Heart left ventricle (tissue), 16 donors: ENCODE measurements around the gene RHPN2. TPM values are rescaled to one million over a fixed set of nuclear protein-coding genes. Genes with fewer than 3 reads are reported as not detected.
"Not testable (repeated sequence)": the region's sequence is repeated elsewhere in the genome, so short reads cannot be mapped to it uniquely, and the experiment has no call there.

Source experiments
- ATAC-seq, 4 donors: fragments of 200-7000 bp; cut with Tn5 transposase; one replicate each; pipeline ENCODE4 v1.9.1; 2020 to 2022; ENCODE audit warnings: moderate library complexity in 4 of 4, mild to moderate bottlenecking in 3 of 4, moderate number of reproducible peaks in 1 of 4
- DNase-seq, 5 donors: peaks; one replicate each; pipeline ENCODE4 v3.0.0-alpha.2; 2020
- H3K27ac ChIP-seq, 12 donors: fragments of 200-600 bp; sonication (generic) in 4 of 12; one replicate each; pipeline versions ENCODE4 v1.5.0 to v1.8.0; 2016 to 2022; ENCODE audit warnings: mild to moderate bottlenecking in 2 of 12
- H3K27me3 ChIP-seq, 9 donors: fragments of 200-600 bp; sonication (generic) in 2 of 9; one replicate each; pipeline versions ENCODE4 v1.5.1 to v1.8.0; 2016 to 2022; ENCODE audit warnings: mild to moderate bottlenecking in 3 of 9
- H3K36me3 ChIP-seq, 9 donors: fragments of 200-600 bp; sonication (generic) in 2 of 9; one replicate each; pipeline versions ENCODE4 v1.5.0 to v1.8.0; 2018 to 2022; ENCODE audit warnings: mild to moderate bottlenecking in 2 of 9
- H3K4me1 ChIP-seq, 12 donors: fragments of 200-600 bp; sonication (generic) in 4 of 12; one replicate each; pipeline versions ENCODE4 v1.5.0 to v1.8.0; 2016 to 2022; ENCODE audit warnings: mild to moderate bottlenecking in 3 of 12
- H3K4me3 ChIP-seq, 12 donors: fragments of 200-600 bp; sonication (generic) in 4 of 12; one replicate each; pipeline versions ENCODE4 v1.5.0 to v1.8.0; 2017 to 2022; ENCODE audit warnings: mild to moderate bottlenecking in 9 of 12, moderate library complexity in 4 of 12
- H3K9me3 ChIP-seq, 12 donors: fragments of 200-600 bp; sonication (generic) in 4 of 12; one replicate each; pipeline versions ENCODE4 v1.5.0 to v1.8.0; 2016 to 2022; ENCODE audit warnings: mild to moderate bottlenecking in 1 of 12
- POLR2A ChIP-seq, 2 donors: fragments of 450-650 bp; IDR thresholded peaks; one replicate each; pipeline ENCODE4 v1.6.1; 2017; ENCODE audit warnings: antibody characterized with exemption in 2 of 2, mild to moderate bottlenecking in 2 of 2, moderate library complexity in 2 of 2
- WGBS, 4 donors: extraction: QIAGEN DNeasy Blood & Tissue Kit in 2 of 4; methylation state at CpG; one replicate each; pipeline versions ENCODE4 v1.1.5 to v1.1.7; 2013 to 2018; 5-methylcytosine and 5-hydroxymethylcytosine counted together
- intact Hi-C, 10 donors: fragments of 100-400 bp; cut with DNase I; formaldehyde crosslinking; loops; one replicate each; pipeline versions ENCODE4 v1.11.1 to v1.14.2; 2022
- polyA plus RNA-seq, 2 donors: library from polyadenylated mRNA; stranded (reverse); fragments of 200-250 nt; gene quantifications; one replicate each; pipeline ENCODE4 v1.2.3, GENCODE V29; 2013
- total RNA-seq, 9 donors: library from RNA; depleted of rRNA in 2 of 9; stranded (reverse); fragments of >200 nt in 2 of 9; fragmentation: NEBNext Ultra II Directional in 3 of 9; extraction: Animal tissue kit (Norgen Biotek cat#: 25700) in 3 of 9; gene quantifications; one replicate each; pipeline versions ENCODE4 v1.1.0 to v1.2.4, GENCODE V29; 2016 to 2023
- TF ChIP-seq, protein P1 (sequence below), 12 donors: fragments of 200-600 bp; sonication (generic) in 4 of 12; IDR thresholded peaks; one replicate each; pipeline versions ENCODE4 v1.5.0 to v1.8.0; 2018 to 2022; ENCODE audit warnings: antibody characterized with exemption in 12 of 12, mild to moderate bottlenecking in 5 of 12
- donor health status: ischemic (EF 13 %, LVEDD 7.1; RV severe dilation, severe dysfunction).
- donor health status: healthy with polysubstance abuse.
- donor health status: DM: no; HTN: yes; CAD: no.
- donor health status: DM: no; HTN: no; CAD: no.
- donor health status: ischemic (EF 25% LVEDD 6.9; RV normal size, moderate dysfunction).
- donor health status: ischemic (EF 25% LVEDD 5.7; RV mildly dilated, moderate dysfunction).
- donor health status: healthy.
- donor health status: DM: yes; HTN: yes; CAD: no.
- donor health status: ischemic (EF 35%, LVEDD 5.7; RV mildly dilated, moderate dysfunction).
- donor health status: nonischemic (EF 11% LVEDD 7.7; RV severe dilation, severe dysfunction).
- donor health status: DM: yes; HTN: yes; CAD: no.
- donor health status: PGD.
- donor health status: ischemic (EF 29% LVEDD 5.4; RV normal size, mild dysfunction).
- donor health status: nonischemic (EF 23%, LVEDD 6.1; RV moderate dilation, normal function).

RHPN2 gene
- total and polyA plus RNA-seq, 11 donors: 0.35 to 3.7 (median 1.9) TPM

DNA sequence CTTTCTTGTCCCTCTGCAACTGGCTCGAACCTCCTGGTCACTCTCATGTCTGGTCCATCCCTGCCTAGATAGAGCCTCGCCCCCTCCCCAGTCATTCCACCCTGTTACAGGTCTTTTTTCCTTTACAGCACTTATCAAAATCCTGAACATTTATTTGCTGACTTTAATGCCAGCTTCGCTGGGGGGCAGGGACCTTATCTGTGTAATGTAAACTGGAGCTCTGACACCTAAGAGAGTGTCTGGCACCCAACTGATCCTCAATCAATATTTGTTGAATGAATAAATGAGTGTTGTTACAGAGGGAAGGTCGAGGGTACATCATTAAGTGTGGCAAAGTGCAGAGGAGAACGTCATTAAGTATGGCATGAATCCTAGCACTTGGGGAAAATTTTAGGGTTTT lies 76.0 kb downstream of the RHPN2 start:
- H3K4me3 ChIP-seq: no peak overlapping the region
- DNase-seq: no peak
- WGBS, 4 donors: 72 to 77% (median 76%) methylated on average over 5 of the region's 5 CpGs
- H3K4me1 ChIP-seq: no peaks in the 10 kb centered on the region
- no peak for ATAC-seq
- H3K9me3 ChIP-seq: no peaks in the 10 kb centered on the region
- no peaks in the 10 kb centered on the region for H3K27me3 ChIP-seq
- H3K27ac ChIP-seq: no peak overlapping the region
- peaks cover 0 to 4% (median 0%) of the 10 kb centered on the region in 9 donors for H3K36me3 ChIP-seq
- intact Hi-C loops: no loop called here
- no peak for TF ChIP-seq POLR2A (IDR thresholded peaks at IDR 0.05)
- TF ChIP-seq, protein P1, sequence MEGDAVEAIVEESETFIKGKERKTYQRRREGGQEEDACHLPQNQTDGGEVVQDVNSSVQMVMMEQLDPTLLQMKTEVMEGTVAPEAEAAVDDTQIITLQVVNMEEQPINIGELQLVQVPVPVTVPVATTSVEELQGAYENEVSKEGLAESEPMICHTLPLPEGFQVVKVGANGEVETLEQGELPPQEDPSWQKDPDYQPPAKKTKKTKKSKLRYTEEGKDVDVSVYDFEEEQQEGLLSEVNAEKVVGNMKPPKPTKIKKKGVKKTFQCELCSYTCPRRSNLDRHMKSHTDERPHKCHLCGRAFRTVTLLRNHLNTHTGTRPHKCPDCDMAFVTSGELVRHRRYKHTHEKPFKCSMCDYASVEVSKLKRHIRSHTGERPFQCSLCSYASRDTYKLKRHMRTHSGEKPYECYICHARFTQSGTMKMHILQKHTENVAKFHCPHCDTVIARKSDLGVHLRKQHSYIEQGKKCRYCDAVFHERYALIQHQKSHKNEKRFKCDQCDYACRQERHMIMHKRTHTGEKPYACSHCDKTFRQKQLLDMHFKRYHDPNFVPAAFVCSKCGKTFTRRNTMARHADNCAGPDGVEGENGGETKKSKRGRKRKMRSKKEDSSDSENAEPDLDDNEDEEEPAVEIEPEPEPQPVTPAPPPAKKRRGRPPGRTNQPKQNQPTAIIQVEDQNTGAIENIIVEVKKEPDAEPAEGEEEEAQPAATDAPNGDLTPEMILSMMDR (IDR thresholded peaks at IDR 0.05): no peak

GRCh38 chr19:32988254-32988653 lies 76.4 kb downstream of the RHPN2 start:
- WGBS, 4 donors: 89 to 94% (median 91%) methylated on average over 5 of the region's 5 CpGs
- H3K4me1 ChIP-seq, ATAC-seq, intact Hi-C loops, H3K9me3 ChIP-seq, H3K27me3 ChIP-seq, H3K36me3 ChIP-seq, DNase-seq, H3K27ac ChIP-seq, H3K4me3 ChIP-seq: not testable (repeated sequence)

DNA sequence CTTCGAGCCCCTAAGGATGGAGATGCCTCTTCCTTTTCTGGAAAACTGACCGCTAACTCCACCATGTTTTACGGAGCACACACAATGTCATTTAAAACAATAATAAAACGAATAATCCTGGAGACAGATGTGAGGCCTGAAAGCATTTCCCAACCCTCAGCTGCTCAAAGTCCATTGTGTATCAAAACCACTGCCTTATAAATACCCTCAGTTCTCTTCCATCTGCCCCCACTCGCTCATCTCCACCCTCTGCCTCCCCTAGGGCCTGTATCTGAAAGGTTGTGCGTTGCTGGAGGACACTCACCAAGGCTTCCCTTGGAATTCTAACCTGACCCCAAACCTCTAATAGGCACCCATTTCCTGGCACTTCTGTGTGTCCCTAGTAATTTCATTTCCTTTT lies 82.2 kb downstream of the RHPN2 start:
- H3K4me1 ChIP-seq, DNase-seq, H3K4me3 ChIP-seq, H3K9me3 ChIP-seq, ATAC-seq, H3K36me3 ChIP-seq, H3K27ac ChIP-seq, intact Hi-C loops, H3K27me3 ChIP-seq: not testable (repeated sequence)
- 94 to 96% (median 96%) methylated on average over 6 of the region's 6 CpGs for WGBS, 4 donors

DNA sequence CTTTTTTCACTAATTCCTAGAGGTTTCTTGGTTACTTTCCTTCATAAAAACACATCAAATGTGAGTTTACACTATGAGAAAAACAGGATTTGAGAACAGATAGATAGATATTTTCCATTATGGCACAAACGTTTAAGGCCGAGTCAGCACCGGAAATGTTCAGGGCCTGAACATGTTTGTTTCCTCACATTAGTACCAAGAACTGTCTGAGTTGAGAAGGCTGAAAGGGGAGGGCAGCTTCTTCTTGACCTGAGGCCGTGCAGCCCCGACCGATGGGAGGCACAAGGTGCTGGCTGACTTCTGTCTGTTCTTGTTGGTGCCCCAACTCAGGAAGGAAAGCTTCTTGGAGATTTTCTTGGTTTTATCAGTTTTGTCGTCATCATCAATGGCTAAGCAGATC lies 84.9 kb downstream of the RHPN2 start:
- intact Hi-C loops: loop anchor here in 4 of 10 donors (5.0 to 10.0 kb wide), 5 partner anchors 105 to 195 kb away; partner anchors contain the start of gene GPATCH1 (in 3 of the 4)
- H3K27ac ChIP-seq, DNase-seq, H3K9me3 ChIP-seq, H3K36me3 ChIP-seq, ATAC-seq, H3K4me1 ChIP-seq, H3K4me3 ChIP-seq, H3K27me3 ChIP-seq: not testable (repeated sequence)
- 83 to 87% (median 86%) methylated on average over 7 of the region's 7 CpGs for WGBS, 4 donors

GRCh38 chr19:32977813-32978212 lies 86.9 kb downstream of the RHPN2 start:
- H3K27ac ChIP-seq, ATAC-seq, H3K27me3 ChIP-seq, H3K9me3 ChIP-seq, DNase-seq, H3K36me3 ChIP-seq, H3K4me1 ChIP-seq, H3K4me3 ChIP-seq: not testable (repeated sequence)
- 94 to 97% (median 95%) methylated on average over 4 of the region's 4 CpGs for WGBS, 4 donors
- intact Hi-C loops: loop anchor here in 4 of 10 donors (5.0 to 10.0 kb wide), 5 partner anchors 107 to 197 kb away; partner anchors contain the start of gene GPATCH1 (in 3 of the 4)

DNA sequence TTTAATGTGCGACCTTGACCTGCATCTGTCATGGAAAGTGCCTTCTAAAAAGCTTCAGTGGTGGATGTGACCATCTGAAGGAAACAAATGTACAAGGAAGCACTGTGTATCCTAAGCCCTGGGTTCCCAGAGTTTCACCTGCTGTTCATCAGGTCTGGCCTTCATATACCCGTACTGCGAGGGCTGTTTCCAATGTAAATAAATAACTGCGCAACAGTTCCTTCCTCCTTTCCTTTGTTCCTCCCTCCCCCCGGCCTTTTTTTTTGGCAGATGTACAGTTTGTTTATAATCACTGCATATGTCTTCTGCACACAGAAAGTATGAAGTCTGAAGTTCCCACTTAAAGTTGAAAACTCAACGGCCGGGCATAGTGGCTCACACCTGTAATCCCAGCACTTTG lies 87.4 kb downstream of the RHPN2 start:
- Histone ChIP-seq H3K4me1 (peaks cover 0 to 5% (median 0%) of the 10 kb centered on the region in 12 donors), H3K27ac (no peak overlapping the region), H3K36me3 (peaks cover 0 to 3% (median 0%) of the 10 kb centered on the region in 9 donors), H3K27me3 (no peaks in the 10 kb centered on the region), H3K9me3 (no peaks in the 10 kb centered on the region), H3K4me3 (no peak overlapping the region)
- ATAC-seq (no peak), DNase-seq (no peak)
- no peak for TF ChIP-seq POLR2A (IDR thresholded peaks at IDR 0.05)
- TF ChIP-seq, protein P1 (IDR thresholded peaks at IDR 0.05): no peak
- 74 to 88% (median 80%) methylated on average over 7 of the region's 7 CpGs for WGBS, 4 donors
- intact Hi-C loops: loop anchor here in 4 of 10 donors (5.0 to 10.0 kb wide), 5 partner anchors 108 to 198 kb away; partner anchors contain the start of gene GPATCH1 (in 3 of the 4)
